Measurements from ENCODE around the gene TECPR2.
A peak's percentile ranks its signal among the peaks of the same experiment; 100 is the strongest.

The TECPR2 gene

GRCh38 chr14:102434647-102435175 lies 72.0 kb downstream of the TECPR2 start:
- no peak for DNase-seq

GRCh38 chr14:102437997-102438915 lies 75.5 kb downstream of the TECPR2 start:
- peak; percentile 45 for DNase-seq

GRCh38 chr14:102439556-102439955 lies 76.8 kb downstream of the TECPR2 start:
- DNase-seq = no peak

- DNase-seq = no peak
These were observed 77.7 kb downstream of the TECPR2 start for GRCh38 chr14:102440392-102440791.

GRCh38 chr14:102442241-102443211 lies 79.8 kb downstream of the TECPR2 start:
- no peak for DNase-seq

- no peak for DNase-seq
These were observed 82.3 kb downstream of the TECPR2 start for GRCh38 chr14:102445066-102445465.

- DNase-seq = no peak
These were observed 82.9 kb downstream of the TECPR2 start for GRCh38 chr14:102445641-102446040.

- DNase-seq = no peak
These were observed 87.7 kb downstream of the TECPR2 start for GRCh38 chr14:102450206-102451063.

GRCh38 chr14:102451064-102451352 lies 88.3 kb downstream of the TECPR2 start:
- no peak for DNase-seq

GRCh38 chr14:102452302-102452701 lies 89.6 kb downstream of the TECPR2 start:
- no peak for DNase-seq

- DNase-seq = no peak
These were observed 92.0 kb downstream of the TECPR2 start for GRCh38 chr14:102454711-102455110.

- DNase-seq = no peak
These were observed 94.8 kb downstream of the TECPR2 start for GRCh38 chr14:102457509-102457908.

- DNase-seq = no peak
These were observed 99.0 kb downstream of the TECPR2 start for GRCh38 chr14:102461490-102462338.

GRCh38 chr14:102462391-102462790 lies 99.7 kb downstream of the TECPR2 start:
- DNase-seq = no peak

- DNase-seq = no peak
These were observed 101.3 kb downstream of the TECPR2 start for GRCh38 chr14:102464006-102464405.

- DNase-seq = no peak
These were observed 102.2 kb downstream of the TECPR2 start for GRCh38 chr14:102464846-102465341.

GRCh38 chr14:102469261-102469660 lies 106.5 kb downstream of the TECPR2 start:
- DNase-seq = no peak

GRCh38 chr14:102471921-102472790 lies 109.4 kb downstream of the TECPR2 start:
- no peak for DNase-seq

GRCh38 chr14:102472791-102473150 lies 110.0 kb downstream of the TECPR2 start:
- DNase-seq = no peak

- DNase-seq = no peak
These were observed 110.8 kb downstream of the TECPR2 start for GRCh38 chr14:102473559-102473958.
